BE2C (cell line): Measurements from ENCODE around the gene CACNA1B.
"Not testable (repeated sequence)": the region's sequence is repeated elsewhere in the genome, so short reads cannot be mapped to it uniquely, and the experiment has no call there.

Source experiments
- DNase-seq: peaks from one replicate; pipeline ENCODE4 v3.0.0-alpha.2; 2020
- H3K27me3 ChIP-seq: fragments of 250-450 bp; sonication (Bioruptor Pico); 2 replicates; pipeline ENCODE4 v1.5.1; 2020; ENCODE audit warnings: mild to moderate bottlenecking
- H3K36me3 ChIP-seq: fragments of 250-450 bp; sonication (Bioruptor Pico); 2 replicates; pipeline ENCODE4 v1.5.1; 2020; ENCODE audit warnings: mild to moderate bottlenecking
- H3K4me1 ChIP-seq: fragments of 250-450 bp; sonication (Bioruptor Pico); 2 replicates; pipeline ENCODE4 v1.5.1; 2020
- H3K4me3 ChIP-seq: 2 replicates; pipeline ENCODE4 v1.5.1; 2011; ENCODE audit warnings: low read depth, low read length
- H3K9me3 ChIP-seq: fragments of 250-450 bp; sonication (Bioruptor Pico); 2 replicates; pipeline ENCODE4 v1.5.1; 2020
- CTCF ChIP-seq: IDR thresholded peaks from 2 replicates; pipeline ENCODE4 v1.5.1; 2012; ENCODE audit warnings: mild to moderate bottlenecking, low read depth, low read length

CACNA1B gene

GRCh38 chr9:137882506-137882821 is 4.9 kb downstream of the CACNA1B start:
- Histone ChIP-seq H3K9me3 (no peaks in the 10 kb centered on the region), H3K36me3 (no peaks in the 10 kb centered on the region), H3K4me3 (no peak overlapping the region), H3K27me3 (peaks cover 6% of the 10 kb centered on the region), H3K4me1 (no peaks in the 10 kb centered on the region)
- no peak for DNase-seq
- TF ChIP-seq CTCF, result no peak

GRCh38 chr9:137883977-137884376 is 6.4 kb downstream of the CACNA1B start:
- H3K4me3 ChIP-seq, DNase-seq, H3K9me3 ChIP-seq, H3K4me1 ChIP-seq, H3K36me3 ChIP-seq, H3K27me3 ChIP-seq: not testable (repeated sequence)

GRCh38 chr9:137884547-137884946 is 7.0 kb downstream of the CACNA1B start:
- H3K4me3 ChIP-seq, H3K36me3 ChIP-seq, H3K9me3 ChIP-seq, H3K4me1 ChIP-seq, H3K27me3 ChIP-seq, DNase-seq: not testable (repeated sequence)

- H3K36me3 ChIP-seq, H3K27me3 ChIP-seq, DNase-seq, H3K9me3 ChIP-seq, H3K4me1 ChIP-seq, H3K4me3 ChIP-seq: not testable (repeated sequence)
Observed at GRCh38 chr9:137885121-137885520, 7.5 kb downstream of the CACNA1B start.

- H3K9me3 ChIP-seq, DNase-seq, H3K36me3 ChIP-seq, H3K4me1 ChIP-seq, H3K4me3 ChIP-seq, H3K27me3 ChIP-seq: not testable (repeated sequence)
Observed at GRCh38 chr9:137888621-137889020, 11.0 kb downstream of the CACNA1B start.

- not testable (repeated sequence) for H3K4me1 ChIP-seq, DNase-seq, H3K4me3 ChIP-seq, H3K9me3 ChIP-seq, H3K27me3 ChIP-seq, H3K36me3 ChIP-seq
Observed at GRCh38 chr9:137889966-137890365, 12.4 kb downstream of the CACNA1B start.

- H3K4me3 ChIP-seq, H3K36me3 ChIP-seq, H3K9me3 ChIP-seq, H3K4me1 ChIP-seq, DNase-seq, H3K27me3 ChIP-seq: not testable (repeated sequence)
Observed at GRCh38 chr9:137890768-137891587, 13.4 kb downstream of the CACNA1B start.

GRCh38 chr9:137891588-137892423 is 14.2 kb downstream of the CACNA1B start:
- H3K27me3 ChIP-seq, result no peaks in the 10 kb centered on the region
- H3K4me3 ChIP-seq, result no peak overlapping the region
- no peaks in the 10 kb centered on the region for H3K9me3 ChIP-seq
- no peak for DNase-seq
- no peaks in the 10 kb centered on the region for H3K36me3 ChIP-seq
- no peaks in the 10 kb centered on the region for H3K4me1 ChIP-seq
- TF ChIP-seq CTCF, result no peak

GRCh38 chr9:137892424-137893191 is 15.0 kb downstream of the CACNA1B start:
- H3K4me3 ChIP-seq, result no peak overlapping the region
- no peaks in the 10 kb centered on the region for H3K4me1 ChIP-seq
- no peaks in the 10 kb centered on the region for H3K9me3 ChIP-seq
- H3K27me3 ChIP-seq, result no peaks in the 10 kb centered on the region
- TF ChIP-seq CTCF, result no peak
- DNase-seq, result no peak
- H3K36me3 ChIP-seq, result no peaks in the 10 kb centered on the region
